Keratinocyte (primary cell): ENCODE data around the gene SHISA9. TPM values are rescaled to one million over a fixed set of nuclear protein-coding genes. Genes with fewer than 3 reads are reported as not detected.

Source experiments
- DNase-seq: peaks from one replicate; pipeline ENCODE4 v3.0.0-alpha.2; 2011; ENCODE audit warnings: low read depth, missing footprints, low spot score
- FAIRE-seq: peaks from 2 replicates; lab custom pipeline; 2011; peaks lifted over from hg19 to GRCh38; lab: Jason Lieb, UNC
- H2AFZ ChIP-seq: 2 replicates; pipeline ENCODE4 v1.6.0; 2012; ENCODE audit warnings: low read length, control low read depth, inconsistent platforms; ENCODE audit not compliant: control insufficient read depth
- H3K27ac ChIP-seq: 2 replicates; pipeline ENCODE4 v1.5.1; 2011; ENCODE audit warnings: low read length; ENCODE audit not compliant: control insufficient read depth, insufficient read depth
- H3K27me3 ChIP-seq: 3 replicates; pipeline ENCODE4 v1.6.0; 2011; ENCODE audit warnings: low read length; ENCODE audit not compliant: control insufficient read depth, insufficient read depth; ENCODE audit errors: extremely low read depth
- H3K36me3 ChIP-seq, 2 experiments: 2 replicates in 1 of 2; 3 replicates in 1 of 2; pipeline ENCODE4 v1.5.1; 2011; ENCODE audit warnings: low read length in 2 of 2, mild to moderate bottlenecking in 1 of 2; ENCODE audit not compliant: control insufficient read depth in 2 of 2, insufficient read depth in 2 of 2; ENCODE audit errors: extremely low read depth in 1 of 2
- H3K4me1 ChIP-seq: 3 replicates; pipeline ENCODE4 v1.5.1; 2011; ENCODE audit warnings: low read length; ENCODE audit not compliant: control insufficient read depth, insufficient read depth; ENCODE audit errors: extremely low read depth
- H3K4me2 ChIP-seq: 3 replicates; pipeline ENCODE4 v1.6.0; 2011; ENCODE audit warnings: low read depth, low read length; ENCODE audit not compliant: control insufficient read depth, insufficient read depth; ENCODE audit errors: extremely low read depth
- H3K4me3 ChIP-seq, 3 experiments: fragments of 200-600 bp in 1 of 3; sonication (generic) in 1 of 3; 2 replicates in 2 of 3; 3 replicates in 1 of 3; pipeline ENCODE4 v1.5.1; 2011 to 2016; ENCODE audit warnings: low read length in 3 of 3, mild to moderate bottlenecking in 3 of 3, control low read depth in 2 of 3, inconsistent platforms in 1 of 3, low read depth in 1 of 3, mixed read lengths in 1 of 3, mixed run types in 1 of 3, moderate library complexity in 1 of 3; ENCODE audit not compliant: control insufficient read depth in 2 of 3, insufficient read depth in 2 of 3; ENCODE audit errors: extremely low read depth in 1 of 3
- H3K79me2 ChIP-seq: 2 replicates; pipeline ENCODE4 v1.6.0; 2012; ENCODE audit warnings: low read length; ENCODE audit not compliant: control insufficient read depth, insufficient read depth
- H3K9ac ChIP-seq: 3 replicates; pipeline ENCODE4 v1.6.0; 2011; ENCODE audit warnings: low read length; ENCODE audit not compliant: control insufficient read depth, insufficient read depth; ENCODE audit errors: extremely low read depth
- H3K9me1 ChIP-seq: 3 replicates; pipeline ENCODE4 v1.6.0; 2011; ENCODE audit warnings: low read length; ENCODE audit not compliant: control insufficient read depth, insufficient read depth; ENCODE audit errors: extremely low read depth
- H3K9me3 ChIP-seq: 2 replicates; pipeline ENCODE4 v1.5.1; 2012; ENCODE audit warnings: low read depth, low read length; ENCODE audit not compliant: control insufficient read depth
- H4K20me1 ChIP-seq: 3 replicates; pipeline ENCODE4 v1.6.0; 2011; ENCODE audit warnings: low read length; ENCODE audit not compliant: control insufficient read depth, insufficient read depth; ENCODE audit errors: extremely low read depth
- EZH2 ChIP-seq: IDR thresholded peaks from one replicate; pipeline ENCODE4 v1.6.1; 2012; ENCODE audit warnings: inconsistent platforms, mild to moderate bottlenecking, low read length, moderate library complexity
- dilution Hi-C: fragments of 300-500 bp; cut with MboI; formaldehyde crosslinking; loops from one replicate; pipeline ENCODE4 v1.7.0; 2020; ENCODE audit warnings: low sequenced_read_pairs; ENCODE audit not compliant: extremely low pct_ligation_motif_present
- polyA plus RNA-seq, 5 experiments: library from polyadenylated mRNA; depleted of rRNA in 3 of 5; stranded (reverse) in 3 of 5; stranded (forward) in 1 of 5; unstranded in 1 of 5; fragments of >200 nt; gene quantifications; 1 replicate in 1 of 5; 2 replicates in 3 of 5; 3 replicates in 1 of 5; pipeline versions ENCODE4 v1.2.1 to v1.2.3, GENCODE V29; 2011 to 2012; ENCODE audit warnings: missing spikeins in 2 of 5, low read depth in 1 of 5, low replicate concordance in 1 of 5
- TF ChIP-seq, protein P1 (sequence below), 3 experiments: IDR thresholded peaks in 1 of 3; conservative IDR thresholded peaks in 1 of 3; optimal IDR thresholded peaks in 1 of 3; 2 replicates in 2 of 3; 3 replicates in 1 of 3; pipeline versions ENCODE3 to v1.5.1; 2011; ENCODE audit warnings: low read length in 3 of 3, mild to moderate bottlenecking in 3 of 3, moderate library complexity in 2 of 3, control low read depth in 1 of 3, inconsistent platforms in 1 of 3; ENCODE audit not compliant: insufficient read depth in 2 of 3; ENCODE audit errors: extremely low read depth in 1 of 3

SHISA9 gene
- polyA plus RNA-seq, 1 donor (not counting 4 experiments of a cell fraction or from before 2014, with no cell fraction given) = 0.28 TPM

- H3K36me3 ChIP-seq = no peaks in the 10 kb centered on the region
- H3K4me3 ChIP-seq = no peak overlapping the region
- no peaks in the 10 kb centered on the region for H3K27me3 ChIP-seq
- no peaks in the 10 kb centered on the region for H3K9me1 ChIP-seq
- H3K27ac ChIP-seq = no peak overlapping the region
- H3K4me1 ChIP-seq = no peaks in the 10 kb centered on the region
- dilution Hi-C loops = no loop called here
- H4K20me1 ChIP-seq = no peaks in the 10 kb centered on the region
- FAIRE-seq = no peak
- H3K79me2 ChIP-seq = no peaks in the 10 kb centered on the region
- H3K9me3 ChIP-seq = no peaks in the 10 kb centered on the region
- TF ChIP-seq, protein P1, sequence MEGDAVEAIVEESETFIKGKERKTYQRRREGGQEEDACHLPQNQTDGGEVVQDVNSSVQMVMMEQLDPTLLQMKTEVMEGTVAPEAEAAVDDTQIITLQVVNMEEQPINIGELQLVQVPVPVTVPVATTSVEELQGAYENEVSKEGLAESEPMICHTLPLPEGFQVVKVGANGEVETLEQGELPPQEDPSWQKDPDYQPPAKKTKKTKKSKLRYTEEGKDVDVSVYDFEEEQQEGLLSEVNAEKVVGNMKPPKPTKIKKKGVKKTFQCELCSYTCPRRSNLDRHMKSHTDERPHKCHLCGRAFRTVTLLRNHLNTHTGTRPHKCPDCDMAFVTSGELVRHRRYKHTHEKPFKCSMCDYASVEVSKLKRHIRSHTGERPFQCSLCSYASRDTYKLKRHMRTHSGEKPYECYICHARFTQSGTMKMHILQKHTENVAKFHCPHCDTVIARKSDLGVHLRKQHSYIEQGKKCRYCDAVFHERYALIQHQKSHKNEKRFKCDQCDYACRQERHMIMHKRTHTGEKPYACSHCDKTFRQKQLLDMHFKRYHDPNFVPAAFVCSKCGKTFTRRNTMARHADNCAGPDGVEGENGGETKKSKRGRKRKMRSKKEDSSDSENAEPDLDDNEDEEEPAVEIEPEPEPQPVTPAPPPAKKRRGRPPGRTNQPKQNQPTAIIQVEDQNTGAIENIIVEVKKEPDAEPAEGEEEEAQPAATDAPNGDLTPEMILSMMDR (optimal IDR thresholded peaks at IDR 0.05 in 1 of 3, IDR thresholded peaks at IDR 0.05 in 1 of 3, conservative IDR thresholded peaks at IDR 0.05 in 1 of 3; ENCODE audit: extremely low read depth in 1 of 3, insufficient read depth in 2 of 3, low read length in 3 of 3) = no peak
- no peak for TF ChIP-seq EZH2
- no peak overlapping the region for H3K9ac ChIP-seq
- no peak overlapping the region for H2AFZ ChIP-seq
- DNase-seq = no peak
- H3K4me2 ChIP-seq = no peak overlapping the region
Measured at GRCh38 chr16:13155780-13156179, 254.4 kb downstream of the SHISA9 start.

- H3K9ac ChIP-seq = no peak overlapping the region
- no peak for DNase-seq
- TF ChIP-seq, protein P1 (optimal IDR thresholded peaks at IDR 0.05 in 1 of 3, IDR thresholded peaks at IDR 0.05 in 1 of 3, conservative IDR thresholded peaks at IDR 0.05 in 1 of 3; ENCODE audit: extremely low read depth in 1 of 3, insufficient read depth in 2 of 3, low read length in 3 of 3) = no peak
- TF ChIP-seq EZH2 = no peak
- H2AFZ ChIP-seq = no peak overlapping the region
- FAIRE-seq = no peak
- H3K4me3 ChIP-seq = no peak overlapping the region
- no peaks in the 10 kb centered on the region for H3K79me2 ChIP-seq
- H3K4me2 ChIP-seq = no peak overlapping the region
- no peaks in the 10 kb centered on the region for H4K20me1 ChIP-seq
- H3K4me1 ChIP-seq = no peaks in the 10 kb centered on the region
- no peaks in the 10 kb centered on the region for H3K9me3 ChIP-seq
- no peaks in the 10 kb centered on the region for H3K36me3 ChIP-seq
- dilution Hi-C loops = no loop called here
- H3K27ac ChIP-seq = no peak overlapping the region
- no peaks in the 10 kb centered on the region for H3K27me3 ChIP-seq
- H3K9me1 ChIP-seq = no peaks in the 10 kb centered on the region
Measured at GRCh38 chr16:13157082-13157481, 255.7 kb downstream of the SHISA9 start.
